Activated naive CD8-positive, alpha-beta T cell treated with anti-CD3 and anti-CD28 coated beads for 36 hours (primary cell): Measurements from ENCODE around the gene MRPS34. TPM values are rescaled to one million over a fixed set of nuclear protein-coding genes. Genes with fewer than 3 reads are reported as not detected.

Source experiments
- DNase-seq: peaks from one replicate; pipeline ENCODE4 v3.0.0; 2021
- H3K27ac Mint-ChIP-seq: one replicate; pipeline ENCODE4 v1.8.0; 2022; ENCODE audit warnings: mild to moderate bottlenecking, moderate library complexity, mixed read lengths
- H3K27me3 Mint-ChIP-seq: one replicate; pipeline ENCODE4 v1.8.0; 2022; ENCODE audit warnings: mild to moderate bottlenecking, mixed read lengths
- H3K36me3 Mint-ChIP-seq: one replicate; pipeline ENCODE4 v1.8.0; 2021; ENCODE audit warnings: mild to moderate bottlenecking, mixed read lengths
- H3K4me1 Mint-ChIP-seq: one replicate; pipeline ENCODE4 v1.8.0; 2021; ENCODE audit warnings: mixed read lengths
- H3K4me3 Mint-ChIP-seq: one replicate; pipeline ENCODE4 v1.8.0; 2022; ENCODE audit warnings: mild to moderate bottlenecking, moderate library complexity, mixed read lengths
- H3K9me3 Mint-ChIP-seq: one replicate; pipeline ENCODE4 v1.8.0; 2022; ENCODE audit warnings: mixed read lengths
- total RNA-seq, 2 experiments: library from RNA; stranded (reverse); gene quantifications; one replicate each; pipeline ENCODE4 v1.2.3, GENCODE V29; 2021

MRPS34 gene
- total RNA-seq, 2 experiments from 2014 or later = 187 to 190 TPM

GRCh38 chr16:1771188-1771863, 1.6 kb downstream of the MRPS34 start, which contains the start of gene NME3:
Gene NME3 (minus strand): TSS chr16:1771543. CDS start chr16:1771534, 9 bp downstream.
- Mint-ChIP-seq H3K27ac (peak within 1 kb of the TSS; percentile 99), H3K36me3 (peaks cover 16% of the 10 kb centered on the region), H3K9me3 (no peaks in the 10 kb centered on the region), H3K4me3 (peak within 1 kb of the TSS; percentile 99), H3K4me1 (peaks cover 10% of the 10 kb centered on the region), H3K27me3 (peaks cover 3% of the 10 kb centered on the region)
- peak; percentile 80 for DNase-seq

GRCh38 chr16:1770328-1771187, 2.4 kb downstream of the MRPS34 start:
- peak; percentile 63 for DNase-seq
- H3K4me3 Mint-ChIP-seq = peak overlapping the region; percentile 76
- peaks cover 16% of the 10 kb centered on the region for H3K36me3 Mint-ChIP-seq
- H3K27me3 Mint-ChIP-seq = peaks cover 3% of the 10 kb centered on the region
- no peaks in the 10 kb centered on the region for H3K9me3 Mint-ChIP-seq
- H3K27ac Mint-ChIP-seq = peak overlapping the region; percentile 79
- H3K4me1 Mint-ChIP-seq = peaks cover 10% of the 10 kb centered on the region

GRCh38 chr16:1769402-1770300, 3.3 kb downstream of the MRPS34 start:
- peak overlapping the region; percentile 79 for H3K27ac Mint-ChIP-seq
- peak overlapping the region; percentile 76 for H3K4me3 Mint-ChIP-seq
- peaks cover 10% of the 10 kb centered on the region for H3K4me1 Mint-ChIP-seq
- H3K27me3 Mint-ChIP-seq = peaks cover 3% of the 10 kb centered on the region
- H3K9me3 Mint-ChIP-seq = no peaks in the 10 kb centered on the region
- DNase-seq = no peak
- H3K36me3 Mint-ChIP-seq = peaks cover 16% of the 10 kb centered on the region

GRCh38 chr16:1768767-1769401, 4.0 kb downstream of the MRPS34 start:
- H3K27ac Mint-ChIP-seq = no peak overlapping the region
- H3K4me3 Mint-ChIP-seq = no peak overlapping the region
- DNase-seq = no peak
- H3K9me3 Mint-ChIP-seq = no peaks in the 10 kb centered on the region
- H3K27me3 Mint-ChIP-seq = peaks cover 3% of the 10 kb centered on the region
- peaks cover 16% of the 10 kb centered on the region for H3K36me3 Mint-ChIP-seq
- peaks cover 8% of the 10 kb centered on the region for H3K4me1 Mint-ChIP-seq

- peaks cover 3% of the 10 kb centered on the region for H3K27me3 Mint-ChIP-seq
- no peak overlapping the region for H3K27ac Mint-ChIP-seq
- peaks cover 7% of the 10 kb centered on the region for H3K4me1 Mint-ChIP-seq
- H3K4me3 Mint-ChIP-seq = no peak overlapping the region
- H3K36me3 Mint-ChIP-seq = peaks cover 16% of the 10 kb centered on the region
- H3K9me3 Mint-ChIP-seq = no peaks in the 10 kb centered on the region
- DNase-seq = no peak
Measured at GRCh38 chr16:1768061-1768766, 4.7 kb downstream of the MRPS34 start.

GRCh38 chr16:1767116-1767994, 5.6 kb downstream of the MRPS34 start:
- no peak for DNase-seq

GRCh38 chr16:1766701-1767100, 6.2 kb downstream of the MRPS34 start:
- H3K9me3 Mint-ChIP-seq = no peaks in the 10 kb centered on the region
- no peaks in the 10 kb centered on the region for H3K27me3 Mint-ChIP-seq
- peaks cover 5% of the 10 kb centered on the region for H3K4me1 Mint-ChIP-seq
- no peak for DNase-seq
- H3K36me3 Mint-ChIP-seq = peaks cover 8% of the 10 kb centered on the region
- no peak overlapping the region for H3K27ac Mint-ChIP-seq
- no peak overlapping the region for H3K4me3 Mint-ChIP-seq

More at GRCh38 chr16:1767116-1767994, 5.6 kb downstream of the MRPS34 start:
- H3K9me3 Mint-ChIP-seq = no peaks in the 10 kb centered on the region
- no peak overlapping the region for H3K4me3 Mint-ChIP-seq
- no peak overlapping the region for H3K27ac Mint-ChIP-seq
- H3K27me3 Mint-ChIP-seq = peaks cover 3% of the 10 kb centered on the region
- H3K4me1 Mint-ChIP-seq = peaks cover 7% of the 10 kb centered on the region
- H3K36me3 Mint-ChIP-seq = peaks cover 14% of the 10 kb centered on the region

GRCh38 chr16:1766231-1766630, 6.7 kb downstream of the MRPS34 start:
- H3K36me3 Mint-ChIP-seq = peaks cover 7% of the 10 kb centered on the region
- peaks cover 5% of the 10 kb centered on the region for H3K4me1 Mint-ChIP-seq
- H3K9me3 Mint-ChIP-seq = no peaks in the 10 kb centered on the region
- no peak for DNase-seq
- H3K4me3 Mint-ChIP-seq = no peak overlapping the region
- H3K27me3 Mint-ChIP-seq = no peaks in the 10 kb centered on the region
- no peak overlapping the region for H3K27ac Mint-ChIP-seq

- Mint-ChIP-seq H3K27ac (no peak overlapping the region), H3K36me3 (peaks cover 7% of the 10 kb centered on the region), H3K27me3 (no peaks in the 10 kb centered on the region), H3K4me1 (peaks cover 5% of the 10 kb centered on the region), H3K4me3 (no peak overlapping the region), H3K9me3 (no peaks in the 10 kb centered on the region)
- DNase-seq = no peak
Measured at GRCh38 chr16:1765826-1766225, 7.1 kb downstream of the MRPS34 start.

- no peak overlapping the region for H3K4me3 Mint-ChIP-seq
- DNase-seq = no peak
- peaks cover under 1% of the 10 kb centered on the region for H3K4me1 Mint-ChIP-seq
- no peaks in the 10 kb centered on the region for H3K27me3 Mint-ChIP-seq
- no peak overlapping the region for H3K27ac Mint-ChIP-seq
- H3K36me3 Mint-ChIP-seq = peaks cover 2% of the 10 kb centered on the region
- H3K9me3 Mint-ChIP-seq = no peaks in the 10 kb centered on the region
Measured at GRCh38 chr16:1764971-1765370, 8.0 kb downstream of the MRPS34 start.

GRCh38 chr16:1763521-1764511, 9.1 kb downstream of the MRPS34 start:
- H3K4me3 Mint-ChIP-seq = no peak overlapping the region
- H3K36me3 Mint-ChIP-seq = peaks cover 2% of the 10 kb centered on the region
- H3K27ac Mint-ChIP-seq = no peak overlapping the region
- H3K27me3 Mint-ChIP-seq = no peaks in the 10 kb centered on the region
- DNase-seq = no peak
- no peaks in the 10 kb centered on the region for H3K4me1 Mint-ChIP-seq
- no peaks in the 10 kb centered on the region for H3K9me3 Mint-ChIP-seq

GRCh38 chr16:1762879-1763520, 9.9 kb downstream of the MRPS34 start:
- Mint-ChIP-seq H3K9me3 (no peaks in the 10 kb centered on the region), H3K27me3 (no peaks in the 10 kb centered on the region), H3K36me3 (peaks cover 2% of the 10 kb centered on the region), H3K4me3 (no peak overlapping the region), H3K27ac (no peak overlapping the region), H3K4me1 (no peaks in the 10 kb centered on the region)
- DNase-seq = no peak
